Urothelium cell line (cell line): ENCODE results near the gene GAB1.
A peak's percentile ranks its signal among the peaks of the same experiment; 100 is the strongest.

Experiments used
- DNase-seq: peaks from one replicate; pipeline ENCODE4 v3.0.0; 2011; ENCODE audit warnings: low spot score, mixed read lengths
- FAIRE-seq: peaks from 2 replicates; lab custom pipeline; 2011; peaks lifted over from hg19 to GRCh38; lab: Jason Lieb, UNC

The GAB1 gene

GRCh38 chr4:143407888-143408287, 71.2 kb downstream of the GAB1 start:
- DNase-seq (no peak), FAIRE-seq (no peak)

GRCh38 chr4:143410015-143410414, 73.3 kb downstream of the GAB1 start:
- no peak for FAIRE-seq

GRCh38 chr4:143411527-143412419, 75.1 kb downstream of the GAB1 start:
- FAIRE-seq (no peak), DNase-seq (peak; percentile 8)

More at GRCh38 chr4:143410015-143410414, 73.3 kb downstream of the GAB1 start:
- DNase-seq: no peak

GRCh38 chr4:143412420-143412758, 75.7 kb downstream of the GAB1 start:
- DNase-seq (no peak), FAIRE-seq (no peak)

GRCh38 chr4:143417679-143418403, 81.2 kb downstream of the GAB1 start:
- FAIRE-seq (no peak), DNase-seq (no peak)

- DNase-seq (no peak), FAIRE-seq (no peak)
Measured at GRCh38 chr4:143420227-143420626, 83.6 kb downstream of the GAB1 start.

GRCh38 chr4:143421609-143422008, 84.9 kb downstream of the GAB1 start:
- DNase-seq: no peak
- FAIRE-seq: no peak

GRCh38 chr4:143424276-143424675, 87.6 kb downstream of the GAB1 start:
- FAIRE-seq (no peak), DNase-seq (no peak)

- no peak for DNase-seq
Measured at GRCh38 chr4:143431526-143432257, 95.0 kb downstream of the GAB1 start.

GRCh38 chr4:143432258-143432591, 95.5 kb downstream of the GAB1 start:
- no peak for FAIRE-seq
- DNase-seq: no peak

More at GRCh38 chr4:143431526-143432257, 95.0 kb downstream of the GAB1 start:
- no peak for FAIRE-seq

- no peak for FAIRE-seq
- DNase-seq: no peak
Measured at GRCh38 chr4:143433231-143433630, 96.6 kb downstream of the GAB1 start.

- DNase-seq: no peak
- no peak for FAIRE-seq
Measured at GRCh38 chr4:143435955-143436354, 99.3 kb downstream of the GAB1 start.

- DNase-seq: no peak
- FAIRE-seq: no peak
Measured at GRCh38 chr4:143437476-143437875, 100.8 kb downstream of the GAB1 start.

GRCh38 chr4:143437937-143438336, 101.3 kb downstream of the GAB1 start:
- DNase-seq (no peak), FAIRE-seq (no peak)

- FAIRE-seq (no peak), DNase-seq (no peak)
Measured at GRCh38 chr4:143438710-143439109, 102.0 kb downstream of the GAB1 start.

GRCh38 chr4:143441109-143441508, 104.4 kb downstream of the GAB1 start:
- DNase-seq (no peak), FAIRE-seq (no peak)

- no peak for FAIRE-seq
- no peak for DNase-seq
Measured at GRCh38 chr4:143441678-143442077, 105.0 kb downstream of the GAB1 start.

- FAIRE-seq: no peak
- no peak for DNase-seq
Measured at GRCh38 chr4:143443728-143444127, 107.1 kb downstream of the GAB1 start.

GRCh38 chr4:143451186-143451585, 114.5 kb downstream of the GAB1 start:
- FAIRE-seq (no peak), DNase-seq (no peak)

- FAIRE-seq: no peak
- no peak for DNase-seq
Measured at GRCh38 chr4:143455211-143455610, 118.5 kb downstream of the GAB1 start.

- FAIRE-seq (no peak), DNase-seq (no peak)
Measured at GRCh38 chr4:143458966-143459365, 122.3 kb downstream of the GAB1 start.
